OCI-LY3 (cell line): ENCODE measurements around the gene CNTNAP2.

Source experiments
- CTCF ChIP-seq: fragments of 200-600, 300-600 bp; sonication (generic); IDR thresholded peaks from 2 replicates; pipeline ENCODE4 v1.5.1; 2014; ENCODE audit warnings: antibody characterized with exemption, low read length, low read depth
- EZH2phosphoT487 ChIP-seq: fragments of 200-600 bp; shearing (Covaris generic); IDR thresholded peaks from 2 replicates; pipeline ENCODE4 v1.6.1; 2018; ENCODE audit warnings: antibody characterized with exemption, mixed run types, low read depth

GRCh38 chr7:148173369-148173768, 2056.8 kb downstream of the CNTNAP2 start:
- TF ChIP-seq CTCF (no peak), EZH2phosphoT487 (no peak)
